NCI-H510A treated with DMSO at 0.1 percent for 48 hours (cell line): ENCODE measurements around the gene INS.
"Not testable (repeated sequence)": the region's sequence is repeated elsewhere in the genome, so short reads cannot be mapped to it uniquely, and the experiment has no call there.

Experiments
- DNase-seq: peaks from one replicate; lab custom pipeline; 2025; lab: John Stamatoyannopoulos, UW

Gene INS

GRCh38 chr11:2198621-2199365, 37.8 kb upstream of the INS start:
- DNase-seq: no peak

DNA sequence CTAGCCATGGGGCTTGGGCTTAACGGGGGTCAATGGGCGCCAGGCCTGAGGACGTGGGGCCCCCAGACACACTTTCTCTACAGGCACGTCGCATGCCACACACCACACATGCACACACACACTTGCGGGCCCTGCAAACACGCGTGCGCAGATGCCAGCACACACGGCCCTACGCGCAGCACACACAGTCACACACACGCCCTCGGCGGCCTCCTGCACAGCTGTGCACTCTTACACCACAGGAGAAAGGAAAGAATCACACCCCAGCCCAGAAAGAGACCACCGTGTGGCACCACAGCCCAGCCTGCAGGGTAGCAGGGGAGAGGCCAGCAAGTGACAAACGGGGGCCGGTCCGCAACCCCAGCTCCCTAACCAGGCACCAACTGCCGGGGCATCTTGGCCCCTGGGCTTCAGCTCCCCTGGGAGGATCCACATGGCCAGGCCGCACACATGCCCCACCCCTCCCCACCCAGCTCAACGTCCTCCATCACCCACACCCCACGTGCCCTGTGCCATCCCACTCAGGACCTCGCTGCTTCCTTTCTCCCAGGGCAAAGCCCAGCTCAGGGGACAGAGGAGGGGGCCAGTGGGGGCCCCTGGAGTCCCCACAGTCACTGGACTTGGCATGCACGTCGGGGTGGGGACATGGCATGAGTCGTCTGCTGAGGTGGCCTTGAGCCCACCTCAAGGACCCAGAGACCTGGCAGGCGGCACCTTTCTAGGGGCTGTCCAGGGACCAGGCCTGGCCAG, 36.9 kb upstream of the INS start:
- DNase-seq: no peak

GRCh38 chr11:2196970-2197770, 36.2 kb upstream of the INS start:
- peak; percentile 66 for DNase-seq

GRCh38 chr11:2195756-2196088, 34.7 kb upstream of the INS start:
- no peak for DNase-seq

- no peak for DNase-seq
These were observed 34.1 kb upstream of the INS start for GRCh38 chr11:2194877-2195755.

GRCh38 chr11:2193888-2194595, 33.0 kb upstream of the INS start:
- not testable (repeated sequence) for DNase-seq

GRCh38 chr11:2193099-2193887, 32.3 kb upstream of the INS start:
- no peak for DNase-seq

- no peak for DNase-seq
These were observed 31.4 kb upstream of the INS start for GRCh38 chr11:2192435-2192834.

- no peak for DNase-seq
These were observed 30.9 kb upstream of the INS start for GRCh38 chr11:2191883-2192282.

DNA sequence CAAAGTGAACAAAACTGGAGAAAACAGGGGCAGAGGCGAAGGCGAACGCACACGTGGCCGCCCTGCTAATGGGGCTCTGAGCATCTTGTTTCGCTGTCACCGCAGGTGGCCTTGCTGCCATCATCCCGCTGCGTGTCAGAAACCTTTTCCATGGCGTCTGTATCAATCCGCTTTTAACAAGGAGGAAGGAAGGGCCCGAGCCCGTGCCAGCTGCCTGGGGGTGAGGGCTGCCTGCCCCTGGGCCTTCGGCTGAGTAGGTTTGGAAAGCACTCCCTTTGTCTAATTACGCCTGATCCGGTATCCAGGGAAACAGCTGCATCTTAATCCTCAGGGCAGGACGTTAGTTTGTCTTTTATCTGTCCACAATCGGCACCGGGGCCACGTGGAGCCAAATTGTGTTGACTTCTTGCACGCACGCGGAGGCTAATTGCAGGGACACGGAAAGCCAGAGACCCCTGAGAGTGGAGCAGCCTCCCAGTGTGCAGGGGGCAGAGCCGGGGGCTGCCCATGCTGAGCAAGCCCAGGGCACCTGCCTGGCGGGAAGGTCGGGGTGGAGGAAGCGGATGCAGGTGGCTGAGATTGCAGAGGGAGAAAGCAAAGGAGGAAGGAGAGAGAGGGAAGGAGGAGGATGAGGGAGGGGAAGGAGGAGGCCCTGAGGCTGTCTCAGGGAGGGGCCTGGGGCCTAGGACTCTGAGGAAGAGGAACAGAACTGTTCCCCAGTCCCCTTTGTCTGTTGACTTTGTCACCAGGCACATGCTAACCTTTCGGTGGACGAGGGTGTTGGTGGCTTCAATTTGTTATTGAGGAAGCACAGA, 29.9 kb upstream of the INS start:
- no peak for DNase-seq

GRCh38 chr11:2189938-2190656, 29.1 kb upstream of the INS start:
- DNase-seq: no peak

DNA sequence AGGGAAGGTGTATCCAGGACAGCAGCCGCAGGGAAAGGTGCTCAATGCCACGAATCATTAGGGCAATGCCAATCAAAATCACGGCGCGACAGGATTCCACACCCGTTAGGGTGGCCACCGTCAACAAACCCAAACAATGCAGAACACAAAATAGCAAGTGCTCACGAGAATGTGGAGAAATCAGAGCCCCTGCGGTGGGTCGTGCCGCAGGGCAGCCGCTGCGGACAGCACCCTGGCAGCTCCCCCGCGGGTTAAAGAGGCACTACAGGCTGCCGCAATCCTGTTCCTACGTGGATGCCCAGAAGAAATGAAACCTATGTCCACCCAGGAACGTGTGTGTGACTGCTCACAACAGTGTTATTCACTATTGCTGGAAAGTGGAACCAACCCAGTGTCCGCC, 27.7 kb upstream of the INS start:
- no peak for DNase-seq

GRCh38 chr11:2187280-2187707, 26.3 kb upstream of the INS start:
- DNase-seq: no peak

GRCh38 chr11:2186669-2187279, 25.8 kb upstream of the INS start:
- no peak for DNase-seq

DNA sequence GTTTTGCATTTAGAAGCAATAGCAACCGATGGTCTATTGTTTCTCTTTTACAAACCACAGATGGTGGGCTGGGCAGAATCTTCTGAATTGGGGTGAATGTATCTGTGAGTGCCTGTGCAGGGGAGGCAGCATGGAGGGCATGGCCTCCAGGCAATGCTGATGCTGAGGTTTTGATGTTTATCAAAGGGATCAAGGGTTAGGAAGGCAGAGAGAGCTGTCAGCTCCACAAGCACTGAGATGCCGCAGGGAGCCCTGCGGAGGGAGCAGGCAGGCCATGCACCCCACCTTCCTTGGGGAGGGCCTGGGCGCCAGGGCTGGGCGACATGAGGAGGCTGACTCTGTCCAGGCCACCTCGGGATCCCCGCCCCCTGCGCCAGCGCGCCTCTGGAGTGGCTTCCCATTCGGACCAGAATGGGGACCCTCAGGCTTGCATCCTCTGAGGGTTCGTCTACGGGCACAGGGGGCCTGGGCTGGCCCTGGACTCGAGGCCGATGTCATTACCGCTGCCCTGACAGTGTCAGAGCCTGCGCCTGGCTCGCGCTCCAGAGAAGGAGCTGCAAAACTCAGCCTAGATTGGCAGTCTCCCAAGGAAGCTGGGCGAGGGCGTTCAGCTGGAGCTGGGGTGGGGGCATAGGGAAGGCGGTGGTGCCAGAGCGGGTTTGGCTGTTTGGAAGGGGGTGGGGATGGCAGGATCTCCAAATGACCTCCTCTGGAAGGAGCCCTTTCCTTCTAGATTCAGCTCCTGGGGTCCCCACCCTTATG, 24.5 kb upstream of the INS start:
- DNase-seq: no peak

GRCh38 chr11:2182692-2183474, 21.9 kb upstream of the INS start:
- DNase-seq: no peak

- DNase-seq: no peak
These were observed 21.1 kb upstream of the INS start for GRCh38 chr11:2182075-2182474.
